HepG2 (cell line): Measurements from ENCODE around the gene TNFAIP2. TPM values are rescaled to one million over a fixed set of nuclear protein-coding genes. Genes with fewer than 3 reads are reported as not detected.

Source experiments
- ATAC-seq: fragments of 200-7000 bp; cut with Tn5 transposase; 3 replicates; pipeline ENCODE4 v1.9.1; 2020; ENCODE audit warnings: mild to moderate bottlenecking, moderate library complexity
- BruUV-seq: library from RNA; stranded (reverse); fragments of 400-500 nt; replicated peaks from 2 replicates; lab custom pipeline; 2021; lab: Mats Ljungman, UMichigan
- CTCF ChIA-PET: fragments of 300-600 bp; formaldehyde crosslinking; extraction: SDS; loops from one replicate; lab custom pipeline; 2021; ENCODE audit warnings: low total read pairs, inconsistent platforms, low intra/inter-chr PET ratio; lab: Yijun Ruan, JAX
- POLR2A ChIA-PET: fragments of 350-600 bp; sonication (Branson Sonifier 250); formaldehyde crosslinking; loops from one replicate; lab custom pipeline; 2020; ENCODE audit warnings: antibody characterized with exemption, inconsistent platforms; lab: Yijun Ruan, JAX
- DNase-seq: peaks from one replicate; pipeline ENCODE4 v3.0.0-alpha.2; 2015; ENCODE audit warnings: low spot score
- FAIRE-seq: peaks from 3 replicates; lab custom pipeline; 2011; peaks lifted over from hg19 to GRCh38; lab: Jason Lieb, UNC
- H2AFZ ChIP-seq: one replicate; pipeline ENCODE4 v1.6.1; 2011; ENCODE audit warnings: low read length, inconsistent platforms
- H3K27ac ChIP-seq: fragments of 300-600 bp; 3 replicates; pipeline ENCODE4 v1.8.0; 2011; ENCODE audit warnings: mixed run types, mild to moderate bottlenecking, mixed read lengths, low read length, inconsistent platforms; ENCODE audit not compliant: insufficient read depth; ENCODE audit errors: extremely low read length
- H3K27me3 ChIP-seq, 2 experiments: fragments of 200-600 bp in 1 of 2; 2 replicates in 1 of 2; 3 replicates in 1 of 2; pipeline versions ENCODE4 v1.6.0 to v1.8.0; 2011; ENCODE audit warnings: low read length in 2 of 2, mild to moderate bottlenecking in 2 of 2, moderate library complexity in 2 of 2, inconsistent platforms in 1 of 2; ENCODE audit not compliant: insufficient read depth in 2 of 2, control insufficient read depth in 1 of 2
- H3K36me3 ChIP-seq, 2 experiments: fragments of 200-600 bp in 1 of 2; replicated peaks in 1 of 2; 2 replicates in 1 of 2; 3 replicates in 1 of 2; pipeline versions ENCODE4 v1.5.1 to v1.8.0; 2011; ENCODE audit warnings: low read length in 2 of 2, inconsistent platforms in 1 of 2; ENCODE audit not compliant: insufficient read depth in 2 of 2, control insufficient read depth in 1 of 2
- H3K4me1 ChIP-seq: 2 replicates; pipeline ENCODE4 v1.5.1; 2012; ENCODE audit warnings: low read length, inconsistent platforms; ENCODE audit not compliant: insufficient read depth
- H3K4me2 ChIP-seq: 2 replicates; pipeline ENCODE4 v1.6.0; 2011; ENCODE audit warnings: low read depth, low read length, inconsistent platforms
- H3K4me3 ChIP-seq, 3 experiments: fragments of 200-600 bp in 1 of 3; sonication (generic), shearing (Covaris generic) in 1 of 3; replicated peaks in 1 of 3; 2 replicates each; pipeline ENCODE4 v1.5.1; 2011 to 2016; ENCODE audit warnings: low read length in 3 of 3, inconsistent platforms in 2 of 3, low read depth in 2 of 3, mild to moderate bottlenecking in 2 of 3, control low read depth in 1 of 3, mixed read lengths in 1 of 3; ENCODE audit not compliant: insufficient read depth in 1 of 3
- H3K79me2 ChIP-seq: one replicate; pipeline ENCODE4 v1.6.1; 2011; ENCODE audit warnings: low read length, inconsistent platforms; ENCODE audit not compliant: insufficient read depth
- H3K9ac ChIP-seq: 2 replicates; pipeline ENCODE4 v1.6.0; 2011; ENCODE audit warnings: mild to moderate bottlenecking, low read depth, low read length, inconsistent platforms; ENCODE audit not compliant: insufficient read depth
- H3K9me3 ChIP-seq: 2 replicates; pipeline ENCODE4 v1.5.1; 2012; ENCODE audit warnings: mild to moderate bottlenecking, low read length
- H4K20me1 ChIP-seq: 2 replicates; pipeline ENCODE4 v1.6.0; 2011; ENCODE audit warnings: inconsistent platforms, mild to moderate bottlenecking, low read length, moderate library complexity; ENCODE audit not compliant: insufficient read depth
- CENPT ChIP-seq: sonication (generic); formaldehyde crosslinking; IDR thresholded peaks from 2 replicates; pipeline ENCODE4 v1.8.0; 2022; ENCODE audit warnings: low read depth, mild to moderate bottlenecking, moderate library complexity, missing genetic modification reagents
- EP300 ChIP-seq, 3 experiments: sonication (generic) in 1 of 3; formaldehyde crosslinking in 1 of 3; IDR thresholded peaks; 2 replicates each; pipeline versions ENCODE4 v1.5.1 to v1.6.1; 2011 to 2020; ENCODE audit warnings: low read depth in 2 of 3, low read length in 2 of 3, borderline replicate concordance in 1 of 3, improper control_type of control experiment in 1 of 3, mild to moderate bottlenecking in 1 of 3, missing genetic modification reagents in 1 of 3, moderate library complexity in 1 of 3
- FOXA1 ChIP-seq, 2 experiments: fragments of 450-650 bp in 1 of 2; sonication (generic) in 1 of 2; formaldehyde crosslinking in 1 of 2; IDR thresholded peaks; 2 replicates each; pipeline versions ENCODE4 v1.4.0 to v1.6.1; 2016 to 2020; ENCODE audit warnings: missing genetic modification reagents in 1 of 2
- GPN1 ChIP-seq: sonication (generic); formaldehyde crosslinking; IDR thresholded peaks from 2 replicates; pipeline ENCODE4 v1.5.1; 2020; ENCODE audit warnings: missing genetic modification reagents, borderline replicate concordance
- HDAC6 ChIP-seq: fragments of 200-600 bp; sonication (generic); IDR thresholded peaks from 2 replicates; pipeline ENCODE4 v1.7.0; 2017; ENCODE audit warnings: mild to moderate bottlenecking, antibody characterized with exemption, low read length, low read depth
- NFYC ChIP-seq: IDR thresholded peaks from 2 replicates; pipeline ENCODE4 v1.6.1; 2016; ENCODE audit warnings: missing genetic modification reagents, missing compliant biosample characterization
- TOPORS ChIP-seq: sonication (generic); formaldehyde crosslinking; IDR thresholded peaks from 2 replicates; pipeline ENCODE4 v1.8.0; 2023; ENCODE audit warnings: mild to moderate bottlenecking, missing genetic modification reagents
- U2AF1 ChIP-seq: fragments of 200-400 bp; formaldehyde crosslinking; optimal IDR thresholded peaks from 2 replicates; pipeline ENCODE3; 2017; ENCODE audit warnings: mild to moderate bottlenecking, low read depth, low read length
- ZNF101 ChIP-seq: sonication (generic); formaldehyde crosslinking; IDR thresholded peaks from 2 replicates; pipeline ENCODE4 v1.4.0; 2020; ENCODE audit warnings: mild to moderate bottlenecking, low read depth, missing genetic modification reagents, borderline replicate concordance
- ZNF256 ChIP-seq: sonication (generic); formaldehyde crosslinking; conservative IDR thresholded peaks from 2 replicates; pipeline ENCODE4 v1.4.0; 2020; ENCODE audit warnings: missing genetic modification reagents
- ZNF317 ChIP-seq: sonication (generic); formaldehyde crosslinking; IDR thresholded peaks from 2 replicates; pipeline ENCODE4 v1.5.0; 2020; ENCODE audit warnings: mild to moderate bottlenecking, missing genetic modification reagents
- ZNF354B ChIP-seq: sonication (generic); formaldehyde crosslinking; IDR thresholded peaks from 2 replicates; pipeline ENCODE4 v1.8.0; 2022; ENCODE audit warnings: mild to moderate bottlenecking, missing genetic modification reagents
- ZNF546 ChIP-seq: sonication (generic); formaldehyde crosslinking; conservative IDR thresholded peaks from 2 replicates; pipeline ENCODE4 v1.8.1; 2023; ENCODE audit warnings: mild to moderate bottlenecking, missing genetic modification reagents
- WGBS: methylation state at CpG from one replicate; pipeline ENCODE4 v1.1.6; 2017; ENCODE audit warnings: low lambda C conversion rate; 5-methylcytosine and 5-hydroxymethylcytosine counted together
- in situ Hi-C: cut with HindIII; loops from 2 replicates; pipeline ENCODE4 v1.10.0; 2017; ENCODE audit warnings: low pct_unique_long_range_greater_than_20kb; ENCODE audit not compliant: extremely low pct_ligation_motif_present
- intact Hi-C: fragments of 100-400 bp; cut with micrococcal nuclease; formaldehyde crosslinking; loops from one replicate; pipeline ENCODE4 v1.10.0; 2022; ENCODE audit not compliant: unreplicated experiment
- polyA plus RNA-seq, 8 experiments: library from polyadenylated mRNA; depleted of rRNA in 3 of 8; stranded (reverse) in 7 of 8; unstranded in 1 of 8; fragments of >200 nt; fragmentation: Illumina TruSeq in 4 of 8; extraction: Trizol in 4 of 8; gene quantifications; 2 replicates each; pipeline versions ENCODE4 v1.2.1 to v1.2.3, GENCODE V29; 2011 to 2016; ENCODE audit warnings: low read depth in 4 of 8, missing spikeins in 1 of 8, mixed read lengths in 1 of 8; ENCODE audit not compliant: insufficient read depth in 1 of 8
- total RNA-seq, 5 experiments: library from RNA; depleted of rRNA; stranded (reverse); fragments of >200 nt; fragmentation: Illumina TruSeq; extraction: Trizol; gene quantifications; 2 replicates each; pipeline ENCODE4 v1.2.3, GENCODE V29; 2016; ENCODE audit warnings: low read depth in 1 of 5
- TF ChIP-seq, protein P1 (sequence below): sonication (generic); formaldehyde crosslinking; IDR thresholded peaks from 2 replicates; pipeline ENCODE4 v1.5.0; 2020; ENCODE audit warnings: mild to moderate bottlenecking, missing genetic modification reagents, borderline replicate concordance

The TNFAIP2 gene
- total and polyA plus RNA-seq, 2 of the 13 experiments (the other 11 are each of a cell fraction or from before 2014, with no cell fraction given), result 0.46 to 1.5 TPM

DNA sequence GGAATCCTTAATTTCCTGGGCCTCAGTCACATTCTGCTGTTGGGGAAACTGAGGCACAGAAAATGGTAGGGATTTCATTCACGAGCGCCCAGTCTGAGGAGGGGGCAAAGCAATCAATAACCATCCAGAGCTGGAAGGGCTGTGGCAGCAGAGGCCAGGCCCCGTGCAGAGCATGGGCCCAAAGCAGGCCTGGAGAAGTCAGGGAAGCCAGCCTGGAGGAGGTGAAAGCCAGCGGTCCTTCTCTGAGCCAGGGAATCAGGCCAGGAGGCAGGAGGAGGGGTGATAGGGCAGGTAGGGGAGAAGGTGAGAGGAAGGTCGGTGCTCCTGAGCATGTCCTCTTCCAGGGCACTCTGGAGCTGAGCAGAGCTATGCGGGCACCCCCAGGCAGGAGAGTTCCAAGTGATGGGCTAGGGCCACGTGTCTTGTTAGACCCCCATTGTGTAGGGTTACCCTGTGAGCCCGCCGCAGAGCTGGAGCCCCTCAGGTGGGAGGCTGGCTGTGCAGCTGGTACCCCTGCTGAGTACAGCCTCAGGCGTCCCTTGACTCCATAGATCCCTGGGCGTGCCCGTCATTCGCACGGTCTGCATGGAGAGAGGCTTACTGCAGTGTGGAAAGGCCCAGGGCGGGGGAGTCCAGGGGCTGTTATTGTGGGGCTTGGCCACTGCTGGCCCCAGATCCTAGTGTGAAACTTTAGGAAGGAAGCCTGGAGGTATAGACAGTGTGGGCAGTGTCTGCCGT, 4.8 kb downstream of the TNFAIP2 start:
- ChIA-PET POLR2A (interaction anchor here (1.4 to 1.5 kb wide), 3 partner anchors 16 to 206 kb away, joined by 5 to 7 read pairs (median 5); partner anchors contain the start of gene EIF5), CTCF (interaction anchor here (1.5 to 1.8 kb wide), 3 partner anchors 23 to 165 kb away, joined by 5 to 10 read pairs (median 6); no protein-coding TSS in a partner anchor)
- no peak for ATAC-seq
- Histone ChIP-seq H3K9ac (no peak overlapping the region), H3K27ac (no peak overlapping the region), H3K4me3 (no peak overlapping the region), H3K36me3 (no peaks in the 10 kb centered on the region), H4K20me1 (no peaks in the 10 kb centered on the region; the same call in 1 of the 2 replicates), H2AFZ (no peak overlapping the region), H3K79me2 (no peaks in the 10 kb centered on the region), H3K9me3 (no peaks in the 10 kb centered on the region), H3K4me1 (peaks cover 30% of the 10 kb centered on the region), H3K27me3 (peaks cover 7 to 68% of the 10 kb centered on the region in 2 experiments; a peak in 4 of 5 replicates), H3K4me2 (no peak overlapping the region)
- WGBS, result 74% methylated on average over 12 of the region's 16 CpGs
- no peak for DNase-seq
- in situ Hi-C loops (no loop called here), intact Hi-C loops (no loop called here)
- TF ChIP-seq ZNF256 (CRISPR knock-in tag), result no peak
- TF ChIP-seq, protein P1, sequence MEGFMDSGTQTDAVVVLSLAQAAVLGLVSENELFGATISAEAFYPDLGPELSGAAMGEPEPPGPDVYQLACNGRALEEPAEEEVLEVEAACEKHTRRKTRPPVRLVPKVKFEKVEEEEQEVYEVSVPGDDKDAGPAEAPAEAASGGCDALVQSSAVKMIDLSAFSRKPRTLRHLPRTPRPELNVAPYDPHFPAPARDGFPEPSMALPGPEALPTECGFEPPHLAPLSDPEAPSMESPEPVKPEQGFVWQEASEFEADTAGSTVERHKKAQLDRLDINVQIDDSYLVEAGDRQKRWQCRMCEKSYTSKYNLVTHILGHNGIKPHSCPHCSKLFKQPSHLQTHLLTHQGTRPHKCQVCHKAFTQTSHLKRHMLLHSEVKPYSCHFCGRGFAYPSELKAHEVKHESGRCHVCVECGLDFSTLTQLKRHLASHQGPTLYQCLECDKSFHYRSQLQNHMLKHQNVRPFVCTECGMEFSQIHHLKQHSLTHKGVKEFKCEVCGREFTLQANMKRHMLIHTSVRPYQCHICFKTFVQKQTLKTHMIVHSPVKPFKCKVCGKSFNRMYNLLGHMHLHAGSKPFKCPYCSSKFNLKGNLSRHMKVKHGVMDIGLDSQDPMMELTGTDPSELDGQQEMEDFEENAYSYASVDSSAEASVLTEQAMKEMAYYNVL (CRISPR knock-in tag), result no peak
- no peak for FAIRE-seq
- BruUV-seq, result no TSS peak

DNA sequence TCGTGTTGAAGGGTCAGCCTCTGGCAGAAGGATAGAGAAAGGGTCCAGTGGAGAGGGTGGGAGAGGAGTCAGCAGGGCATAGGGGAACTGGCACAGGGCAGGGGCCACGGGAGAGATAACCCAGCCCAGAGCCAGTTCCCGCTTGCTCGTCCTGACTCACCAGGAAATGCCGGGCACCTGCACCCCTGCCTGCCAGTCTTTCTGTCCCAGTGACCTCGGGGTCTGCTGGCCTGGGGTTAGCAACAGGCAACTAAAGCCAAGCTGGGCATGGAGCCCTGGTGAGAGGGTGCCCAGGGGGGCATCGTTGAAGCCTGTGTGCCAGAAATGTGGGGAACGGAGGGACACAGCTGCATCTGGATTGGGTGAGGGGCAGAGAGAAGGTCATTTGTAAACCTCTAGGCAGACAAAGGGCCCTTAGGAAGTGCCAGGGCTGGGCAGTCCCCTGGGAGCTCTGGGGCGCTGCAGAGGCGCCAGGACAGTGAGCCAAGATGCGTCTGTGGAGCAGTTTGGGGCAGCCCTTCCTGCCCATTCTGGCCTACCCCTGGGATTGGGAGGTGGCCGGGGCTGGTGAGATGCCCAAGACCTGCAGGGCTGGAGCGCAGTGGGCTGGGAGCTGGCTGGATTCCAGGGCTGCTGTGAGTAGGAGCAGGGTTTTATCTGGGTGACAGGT, 5.5 kb downstream of the TNFAIP2 start:
- no peak for FAIRE-seq
- DNase-seq, result no peak
- in situ Hi-C loops, result no loop called here
- no peak overlapping the region for H3K9ac ChIP-seq
- POLR2A ChIA-PET, result no interaction called here
- no TSS peak for BruUV-seq
- ATAC-seq, result no peak
- no peaks in the 10 kb centered on the region; the same call in 1 of the 2 replicates for H4K20me1 ChIP-seq
- H3K4me1 ChIP-seq, result peaks cover 30% of the 10 kb centered on the region
- H3K4me2 ChIP-seq, result no peak overlapping the region
- no peaks in the 10 kb centered on the region for H3K36me3 ChIP-seq
- H3K27ac ChIP-seq, result no peak overlapping the region
- H3K79me2 ChIP-seq, result no peaks in the 10 kb centered on the region
- intact Hi-C loops, result no loop called here
- CTCF ChIA-PET, result no interaction called here
- WGBS, result 52% methylated on average over 9 of the region's 13 CpGs
- peaks cover 7 to 68% of the 10 kb centered on the region in 2 experiments; a peak in 4 of 5 replicates for H3K27me3 ChIP-seq
- H3K4me3 ChIP-seq, result no peak overlapping the region
- H2AFZ ChIP-seq, result no peak overlapping the region
- H3K9me3 ChIP-seq, result no peaks in the 10 kb centered on the region
- TF ChIP-seq ZNF101 (CRISPR knock-in tag) (no peak), HDAC6 (no peak), GPN1 (CRISPR knock-in tag) (no peak), FOXA1 (IDR thresholded peaks at IDR 0.05) (no peak), FOXA1 (CRISPR knock-in tag; IDR thresholded peaks at IDR 0.05) (no peak), ZNF354B (CRISPR knock-in tag) (no peak), NFYC (CRISPR knock-in tag) (no peak), EP300 (IDR thresholded peaks at IDR 0.05; ENCODE audit: low read depth in 2 of 2, low read length in 2 of 2) (no peak), EP300 (CRISPR knock-in tag; IDR thresholded peaks at IDR 0.05; ENCODE audit: borderline replicate concordance) (no peak), TOPORS (CRISPR knock-in tag) (no peak), ZNF317 (CRISPR knock-in tag) (no peak), CENPT (no peak), U2AF1 (no peak), ZNF546 (CRISPR knock-in tag) (no peak)
